GM13976 (cell line): Measurements from ENCODE around the gene SMARCD3.

ENCODE experiments used
- DNase-seq: peaks from one replicate; pipeline ENCODE4 v3.0.0; 2012; ENCODE audit warnings: low spot score
- CTCF ChIP-seq: IDR thresholded peaks from 2 replicates; pipeline ENCODE4 v1.5.1; 2012; ENCODE audit warnings: borderline replicate concordance, mild to moderate bottlenecking; ENCODE audit not compliant: insufficient read depth; ENCODE audit errors: extremely low read depth, missing control alignments, control extremely low read depth
- in situ Hi-C: fragments of 300-500 bp; cut with MboI; formaldehyde crosslinking; loops from one replicate; pipeline ENCODE4 v1.12.0; 2022; ENCODE audit warnings: low sequenced_read_pairs, mixed read lengths, inconsistent platforms; ENCODE audit not compliant: unreplicated experiment

Gene SMARCD3

GRCh38 chr7:151215396-151215795 lies 33.1 kb downstream of the SMARCD3 start:
- no peak for TF ChIP-seq CTCF
- DNase-seq: no peak
- in situ Hi-C loops: no loop called here

GRCh38 chr7:151213826-151214225 lies 34.7 kb downstream of the SMARCD3 start:
- DNase-seq: no peak
- TF ChIP-seq CTCF: no peak
- in situ Hi-C loops: no loop called here

- TF ChIP-seq CTCF: no peak
- in situ Hi-C loops: no loop called here
- no peak for DNase-seq
These were observed 35.9 kb downstream of the SMARCD3 start for GRCh38 chr7:151212626-151213025.

GRCh38 chr7:151211155-151211772 lies 37.2 kb downstream of the SMARCD3 start:
- in situ Hi-C loops: no loop called here
- TF ChIP-seq CTCF: no peak
- DNase-seq: no peak

GRCh38 chr7:151210087-151210854 lies 38.2 kb downstream of the SMARCD3 start, which contains the start of gene H2BK1:
Gene H2BK1 (minus strand): TSS chr7:151210488. CDS start chr7:151210318, 170 bp downstream.
- DNase-seq: no peak
- TF ChIP-seq CTCF: no peak
- in situ Hi-C loops: no loop called here

- DNase-seq: no peak
- TF ChIP-seq CTCF: no peak
- in situ Hi-C loops: no loop called here
These were observed 38.9 kb downstream of the SMARCD3 start for GRCh38 chr7:151209588-151209987.
